OCI-LY3 (cell line): ENCODE measurements around the gene CYB561A3.

Experiments
- H2AFZ ChIP-seq: fragments of 200-600, 300-600 bp; shearing (Covaris generic); 2 replicates; pipeline ENCODE4 v1.6.0; 2014; ENCODE audit warnings: antibody characterized with exemption, low read depth, low read length
- H3K27ac ChIP-seq: fragments of 200-600, 300-600 bp; sonication (generic); 2 replicates; pipeline ENCODE4 v1.5.1; 2014; ENCODE audit warnings: mild to moderate bottlenecking, low read length, moderate library complexity, mixed read lengths
- H3K27me3 ChIP-seq: fragments of 200-600, 300-600 bp; sonication (generic); 2 replicates; pipeline ENCODE4 v1.6.1; 2014; ENCODE audit warnings: low read depth, low read length, mixed read lengths
- H3K36me3 ChIP-seq: fragments of 200-600, 300-600 bp; sonication (generic); replicated peaks from 2 replicates; pipeline ENCODE3; 2014; ENCODE audit warnings: low read depth, low read length, mixed read lengths
- H3K4me1 ChIP-seq: fragments of 300-600, 200-600 bp; sonication (generic); 2 replicates; pipeline ENCODE4 v1.6.1; 2014; ENCODE audit warnings: low read length, mixed read lengths
- H3K4me2 ChIP-seq: fragments of 200-600, 300-600 bp; sonication (generic); 2 replicates; pipeline ENCODE4 v1.6.1; 2014; ENCODE audit warnings: low read length, mixed read lengths
- H3K4me3 ChIP-seq: fragments of 300-600, 200-600 bp; sonication (generic); 2 replicates; pipeline ENCODE4 v1.5.1; 2014; ENCODE audit warnings: antibody characterized with exemption, mild to moderate bottlenecking, low read length, moderate library complexity
- H3K79me2 ChIP-seq: fragments of 300-600, 200-600 bp; shearing (Covaris generic); 2 replicates; pipeline ENCODE4 v1.6.1; 2014; ENCODE audit warnings: mild to moderate bottlenecking, low read length, mixed read lengths
- H3K9ac ChIP-seq: fragments of 300-600, 200-600 bp; shearing (Covaris generic); 2 replicates; pipeline ENCODE4 v1.6.0; 2014; ENCODE audit warnings: mild to moderate bottlenecking, low read length, moderate library complexity
- H3K9me3 ChIP-seq: fragments of 200-600, 300-600 bp; shearing (Covaris generic); 2 replicates; pipeline ENCODE4 v1.6.1; 2014; ENCODE audit warnings: low read length, mixed read lengths; ENCODE audit not compliant: insufficient read depth
- H4K20me1 ChIP-seq: fragments of 200-600, 300-600 bp; sonication (generic); 2 replicates; pipeline ENCODE4 v1.6.1; 2016; ENCODE audit warnings: low read length, mixed read lengths; ENCODE audit not compliant: insufficient read depth
- CTCF ChIP-seq: fragments of 200-600, 300-600 bp; sonication (generic); IDR thresholded peaks from 2 replicates; pipeline ENCODE4 v1.5.1; 2014; ENCODE audit warnings: antibody characterized with exemption, low read length, low read depth
- EZH2phosphoT487 ChIP-seq: fragments of 200-600 bp; shearing (Covaris generic); IDR thresholded peaks from 2 replicates; pipeline ENCODE4 v1.6.1; 2018; ENCODE audit warnings: antibody characterized with exemption, mixed run types, low read depth

The CYB561A3 gene

GRCh38 chr11:61343792-61344745, 17.6 kb downstream of the CYB561A3 start:
- no peak overlapping the region for H3K9ac ChIP-seq
- H3K4me1 ChIP-seq = peaks cover 8% of the 10 kb centered on the region; the same call in 1 of the 2 replicates

GRCh38 chr11:61342207-61342803, 19.4 kb downstream of the CYB561A3 start:
- Histone ChIP-seq H3K4me3 (no peak overlapping the region), H3K4me1 (peaks cover 8% of the 10 kb centered on the region; the same call in 1 of the 2 replicates), H3K79me2 (no peaks in the 10 kb centered on the region), H3K27ac (no peak overlapping the region), H3K36me3 (peaks cover 33% of the 10 kb centered on the region), H3K4me2 (no peak overlapping the region), H2AFZ (no peak overlapping the region), H4K20me1 (0 out of 2 replicates have a peak, but pooled peaks cover 4% of the 10 kb centered on the region), H3K27me3 (no peaks in the 10 kb centered on the region), H3K9ac (no peak overlapping the region), H3K9me3 (no peaks in the 10 kb centered on the region)
- TF ChIP-seq CTCF = no peak
- no peak for TF ChIP-seq EZH2phosphoT487

More at GRCh38 chr11:61343792-61344745, 17.6 kb downstream of the CYB561A3 start:
- Histone ChIP-seq H3K27ac (no peak overlapping the region), H3K27me3 (no peaks in the 10 kb centered on the region), H2AFZ (no peak overlapping the region), H3K79me2 (no peaks in the 10 kb centered on the region), H3K4me2 (no peak overlapping the region), H3K9me3 (no peaks in the 10 kb centered on the region), H3K4me3 (no peak overlapping the region), H3K36me3 (peaks cover 47% of the 10 kb centered on the region), H4K20me1 (0 out of 2 replicates have a peak, but pooled peaks cover 4% of the 10 kb centered on the region)
- TF ChIP-seq EZH2phosphoT487 = no peak
- no peak for TF ChIP-seq CTCF

- Histone ChIP-seq H3K9me3 (no peaks in the 10 kb centered on the region), H3K27me3 (no peaks in the 10 kb centered on the region), H3K36me3 (peaks cover 29% of the 10 kb centered on the region), H3K4me1 (peaks cover 8% of the 10 kb centered on the region; the same call in 1 of the 2 replicates), H4K20me1 (no peaks in the 10 kb centered on the region), H3K4me3 (no peak overlapping the region), H2AFZ (no peak overlapping the region), H3K79me2 (no peaks in the 10 kb centered on the region), H3K27ac (no peak overlapping the region), H3K9ac (no peak overlapping the region), H3K4me2 (no peak overlapping the region)
- no peak for TF ChIP-seq EZH2phosphoT487
- TF ChIP-seq CTCF = no peak
Measured at GRCh38 chr11:61341706-61342105, 20.0 kb downstream of the CYB561A3 start.

GRCh38 chr11:61340979-61341378, 20.7 kb downstream of the CYB561A3 start:
- H3K9ac ChIP-seq = no peak overlapping the region
- TF ChIP-seq EZH2phosphoT487 = no peak
- no peak for TF ChIP-seq CTCF

More at GRCh38 chr11:61340979-61341378, 20.7 kb downstream of the CYB561A3 start:
- H4K20me1 ChIP-seq = no peaks in the 10 kb centered on the region
- no peak overlapping the region for H3K4me3 ChIP-seq
- no peaks in the 10 kb centered on the region for H3K27me3 ChIP-seq
- H3K79me2 ChIP-seq = no peaks in the 10 kb centered on the region
- H3K4me2 ChIP-seq = no peak overlapping the region
- H2AFZ ChIP-seq = no peak overlapping the region
- H3K9me3 ChIP-seq = no peaks in the 10 kb centered on the region
- no peak overlapping the region for H3K27ac ChIP-seq
- peaks cover 22% of the 10 kb centered on the region for H3K36me3 ChIP-seq
- peaks cover 15% of the 10 kb centered on the region for H3K4me1 ChIP-seq
